ENCODE results near the gene C1QTNF12. TPM values are rescaled to one million over a fixed set of nuclear protein-coding genes. Genes with fewer than 3 reads are reported as not detected.

Gene C1QTNF12
- total RNA-seq, 3 donors from 2014 or later: 2.0 TPM; not detected in 2

DNA sequence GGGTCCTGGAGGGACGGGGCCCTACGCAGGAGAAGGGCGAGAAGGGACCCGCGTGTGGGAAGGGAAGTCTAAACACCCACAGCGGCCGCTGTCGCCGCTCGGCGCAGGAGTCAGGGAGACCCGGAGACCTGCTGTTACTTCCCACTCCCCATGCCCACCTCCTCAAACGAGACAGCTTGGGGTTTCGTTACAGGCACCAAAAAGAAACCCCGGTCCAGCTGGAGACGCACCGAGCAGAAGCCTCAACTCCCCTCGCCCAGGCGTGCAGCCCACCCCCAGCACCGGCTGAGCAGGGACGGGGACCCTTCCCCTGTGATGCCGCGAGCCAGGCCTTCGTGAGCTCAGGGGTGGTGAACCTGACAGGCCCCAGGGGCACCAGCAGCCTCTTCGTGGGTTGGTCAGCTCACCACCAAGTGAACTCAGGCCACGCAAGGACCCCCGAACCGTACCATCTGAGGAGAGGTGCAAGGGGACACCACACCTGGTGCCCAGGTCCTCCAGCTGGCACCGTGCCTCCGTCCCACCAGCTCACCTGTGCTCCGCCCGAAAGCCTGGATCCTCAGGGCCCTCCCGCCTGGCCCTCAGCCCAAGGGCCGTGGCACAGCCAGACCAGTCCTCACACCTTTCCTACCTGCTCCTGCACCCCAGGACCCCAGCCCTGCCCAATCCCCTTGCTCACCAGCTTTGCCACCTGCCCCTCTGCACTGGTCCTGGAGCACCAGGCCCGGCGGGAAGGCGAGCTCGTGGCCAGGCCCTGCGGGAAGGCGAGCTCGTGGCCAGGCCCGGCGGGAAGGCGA lies 19.8 kb downstream of the C1QTNF12 start:
- no peak overlapping the region for H3K4me3 ChIP-seq
- DNase-seq (ENCODE audit: low spot score in 2 of 2): no peak
- TF ChIP-seq POLR2AphosphoS5 (IDR thresholded peaks at IDR 0.05): no peak
- no peak for TF ChIP-seq POLR2A (IDR thresholded peaks at IDR 0.05)
- TF ChIP-seq, protein P1, sequence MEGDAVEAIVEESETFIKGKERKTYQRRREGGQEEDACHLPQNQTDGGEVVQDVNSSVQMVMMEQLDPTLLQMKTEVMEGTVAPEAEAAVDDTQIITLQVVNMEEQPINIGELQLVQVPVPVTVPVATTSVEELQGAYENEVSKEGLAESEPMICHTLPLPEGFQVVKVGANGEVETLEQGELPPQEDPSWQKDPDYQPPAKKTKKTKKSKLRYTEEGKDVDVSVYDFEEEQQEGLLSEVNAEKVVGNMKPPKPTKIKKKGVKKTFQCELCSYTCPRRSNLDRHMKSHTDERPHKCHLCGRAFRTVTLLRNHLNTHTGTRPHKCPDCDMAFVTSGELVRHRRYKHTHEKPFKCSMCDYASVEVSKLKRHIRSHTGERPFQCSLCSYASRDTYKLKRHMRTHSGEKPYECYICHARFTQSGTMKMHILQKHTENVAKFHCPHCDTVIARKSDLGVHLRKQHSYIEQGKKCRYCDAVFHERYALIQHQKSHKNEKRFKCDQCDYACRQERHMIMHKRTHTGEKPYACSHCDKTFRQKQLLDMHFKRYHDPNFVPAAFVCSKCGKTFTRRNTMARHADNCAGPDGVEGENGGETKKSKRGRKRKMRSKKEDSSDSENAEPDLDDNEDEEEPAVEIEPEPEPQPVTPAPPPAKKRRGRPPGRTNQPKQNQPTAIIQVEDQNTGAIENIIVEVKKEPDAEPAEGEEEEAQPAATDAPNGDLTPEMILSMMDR (IDR thresholded peaks at IDR 0.05): no peak
- no peaks in the 10 kb centered on the region for H3K9me3 ChIP-seq
- intact Hi-C loops (cut with DNase I; ENCODE audit: low total_unique reads): no loop called here
- H3K27ac ChIP-seq: no peak overlapping the region
- peaks cover 10% of the 10 kb centered on the region for H3K36me3 ChIP-seq
- peaks cover 7 to 19% of the 10 kb centered on the region in 2 donors for H3K4me1 ChIP-seq
- no peaks in the 10 kb centered on the region for H3K27me3 ChIP-seq

DNA sequence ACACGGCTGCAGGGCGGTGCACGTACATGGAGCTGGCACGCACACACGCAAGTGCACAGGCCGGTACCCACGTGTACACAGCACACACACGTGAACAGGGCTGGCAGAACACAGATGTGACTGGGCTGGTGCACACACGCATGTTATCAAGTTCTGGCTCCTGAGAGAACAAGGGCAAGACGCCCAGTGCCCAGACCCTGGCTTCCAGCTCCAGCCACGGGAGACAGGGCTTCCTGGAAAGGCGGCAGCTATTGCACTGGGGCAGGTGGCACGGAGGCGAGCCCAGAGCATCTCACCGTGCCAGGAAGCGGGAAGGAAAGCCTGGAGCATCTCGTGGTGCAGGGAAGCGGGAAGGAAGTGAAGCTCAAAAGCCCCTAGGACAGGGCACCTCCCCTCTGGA lies 20.6 kb downstream of the C1QTNF12 start:
- no peaks in the 10 kb centered on the region for H3K9me3 ChIP-seq
- H3K36me3 ChIP-seq: peaks cover 15% of the 10 kb centered on the region
- no peak overlapping the region for H3K4me3 ChIP-seq
- intact Hi-C loops (cut with DNase I; ENCODE audit: low total_unique reads): no loop called here
- no peaks in the 10 kb centered on the region for H3K27me3 ChIP-seq
- H3K4me1 ChIP-seq: peaks cover 7 to 18% of the 10 kb centered on the region in 2 donors
- DNase-seq (ENCODE audit: low spot score in 2 of 2): no peak
- TF ChIP-seq, protein P1 (IDR thresholded peaks at IDR 0.05): no peak
- TF ChIP-seq POLR2A (IDR thresholded peaks at IDR 0.05) (no peak), POLR2AphosphoS5 (IDR thresholded peaks at IDR 0.05) (no peak)
- H3K27ac ChIP-seq: no peak overlapping the region

DNA sequence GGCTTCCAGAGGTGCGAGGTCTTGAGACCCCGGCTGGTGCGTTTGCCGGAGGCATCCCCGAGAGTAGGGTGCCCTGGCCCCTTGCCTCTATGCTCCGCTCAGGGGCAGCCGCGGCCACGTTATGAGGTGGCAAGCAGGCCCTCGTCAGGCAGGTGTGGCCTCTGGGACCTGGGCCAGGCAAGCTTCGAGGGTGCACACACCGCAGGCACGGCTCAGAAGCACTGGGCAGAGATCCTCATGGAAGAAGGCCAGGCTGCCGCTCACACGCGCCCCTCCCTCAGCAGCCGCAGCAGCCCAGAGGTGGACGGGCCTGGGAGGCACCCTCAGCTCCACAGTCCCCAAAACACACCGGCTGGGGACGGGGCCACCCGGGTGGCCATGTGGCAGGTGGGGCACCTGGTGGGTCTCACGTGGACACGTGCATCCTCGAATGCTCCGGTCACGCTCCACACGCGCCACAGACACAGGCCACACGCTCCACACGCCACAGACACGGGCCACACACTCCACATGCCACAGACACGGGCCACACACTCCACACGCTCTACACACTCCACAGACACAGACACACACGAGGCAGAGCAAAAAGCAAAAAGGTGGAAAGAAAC lies 21.2 kb downstream of the C1QTNF12 start:
- Histone ChIP-seq H3K4me1 (peaks cover 2 to 12% of the 10 kb centered on the region in 2 donors), H3K27me3 (no peaks in the 10 kb centered on the region), H3K4me3 (no peak overlapping the region), H3K36me3 (peaks cover 15% of the 10 kb centered on the region), H3K9me3 (no peaks in the 10 kb centered on the region), H3K27ac (no peak overlapping the region)
- TF ChIP-seq, protein P1 (IDR thresholded peaks at IDR 0.05): no peak
- no peak for TF ChIP-seq POLR2A (IDR thresholded peaks at IDR 0.05)
- TF ChIP-seq POLR2AphosphoS5 (IDR thresholded peaks at IDR 0.05): no peak
- no peak for DNase-seq (ENCODE audit: low spot score in 2 of 2)
- intact Hi-C loops (cut with DNase I; ENCODE audit: low total_unique reads): no loop called here

DNA sequence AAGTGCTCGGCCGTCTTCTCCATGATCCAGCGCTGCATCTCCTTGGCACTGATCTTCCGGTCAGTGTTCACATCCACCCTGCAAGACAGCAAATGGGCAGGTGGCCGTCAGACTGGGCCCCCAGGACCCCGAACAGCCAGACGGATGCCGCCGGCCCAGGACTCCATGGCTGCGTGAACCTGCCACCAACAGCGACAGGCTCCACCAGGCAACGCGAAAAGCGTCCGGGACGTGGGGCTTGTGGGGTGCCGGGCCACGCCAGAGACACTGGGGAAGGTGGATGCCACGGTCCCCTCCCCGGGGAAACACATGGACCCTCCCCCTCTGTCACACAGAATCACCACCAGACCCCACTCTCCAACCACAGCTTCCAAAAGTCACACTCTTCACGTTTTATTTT lies 22.6 kb downstream of the C1QTNF12 start:
- no peak for DNase-seq (ENCODE audit: low spot score in 2 of 2)
- Histone ChIP-seq H3K4me1 (no peaks in the 10 kb centered on the region), H3K27ac (no peak overlapping the region), H3K9me3 (no peaks in the 10 kb centered on the region), H3K27me3 (no peaks in the 10 kb centered on the region), H3K36me3 (peaks cover 15% of the 10 kb centered on the region), H3K4me3 (no peak overlapping the region)
- no peak for TF ChIP-seq POLR2AphosphoS5 (IDR thresholded peaks at IDR 0.05)
- no peak for TF ChIP-seq POLR2A (IDR thresholded peaks at IDR 0.05)
- TF ChIP-seq, protein P1 (IDR thresholded peaks at IDR 0.05): no peak
- intact Hi-C loops (cut with DNase I; ENCODE audit: low total_unique reads): no loop called here

DNA sequence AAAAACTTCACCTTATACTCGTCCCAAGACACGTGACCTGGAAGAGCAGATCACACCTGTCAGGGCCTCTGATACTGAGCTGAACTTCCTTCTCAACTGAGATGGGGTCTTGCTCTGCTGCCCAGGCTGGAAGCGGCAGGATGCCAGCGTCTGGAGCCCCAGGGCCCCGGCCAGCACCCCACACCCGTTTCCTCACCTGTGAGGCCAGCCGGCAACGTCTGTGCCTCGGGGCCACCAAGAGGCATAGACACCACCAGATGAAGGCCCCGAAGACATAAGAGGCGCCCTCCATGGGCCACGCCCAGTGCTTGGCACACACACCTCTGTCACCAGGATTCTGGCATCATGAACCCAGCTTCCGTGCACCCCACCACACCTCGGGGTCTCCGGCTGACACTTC lies 23.2 kb downstream of the C1QTNF12 start:
- TF ChIP-seq POLR2AphosphoS5 (IDR thresholded peaks at IDR 0.05) (no peak), POLR2A (IDR thresholded peaks at IDR 0.05) (no peak)
- TF ChIP-seq, protein P1 (IDR thresholded peaks at IDR 0.05): no peak
- H3K9me3 ChIP-seq: no peaks in the 10 kb centered on the region
- no peak for DNase-seq (ENCODE audit: low spot score in 2 of 2)
- H3K36me3 ChIP-seq: peaks cover 11% of the 10 kb centered on the region
- intact Hi-C loops (cut with DNase I; ENCODE audit: low total_unique reads): no loop called here
- no peak overlapping the region for H3K4me3 ChIP-seq
- H3K4me1 ChIP-seq: no peaks in the 10 kb centered on the region
- no peak overlapping the region for H3K27ac ChIP-seq
- no peaks in the 10 kb centered on the region for H3K27me3 ChIP-seq

All from breast epithelium (tissue), 4 donors.